NCI-H446 treated with DMSO at 0.1 percent for 48 hours (cell line): Measurements from ENCODE around the gene REEP3.
"Not testable (repeated sequence)": the region's sequence is repeated elsewhere in the genome, so short reads cannot be mapped to it uniquely, and the experiment has no call there.

Experiments
- DNase-seq: peaks from one replicate; lab custom pipeline; 2025; lab: John Stamatoyannopoulos, UW

REEP3 gene, protein sequence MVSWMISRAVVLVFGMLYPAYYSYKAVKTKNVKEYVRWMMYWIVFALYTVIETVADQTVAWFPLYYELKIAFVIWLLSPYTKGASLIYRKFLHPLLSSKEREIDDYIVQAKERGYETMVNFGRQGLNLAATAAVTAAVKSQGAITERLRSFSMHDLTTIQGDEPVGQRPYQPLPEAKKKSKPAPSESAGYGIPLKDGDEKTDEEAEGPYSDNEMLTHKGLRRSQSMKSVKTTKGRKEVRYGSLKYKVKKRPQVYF

DNA sequence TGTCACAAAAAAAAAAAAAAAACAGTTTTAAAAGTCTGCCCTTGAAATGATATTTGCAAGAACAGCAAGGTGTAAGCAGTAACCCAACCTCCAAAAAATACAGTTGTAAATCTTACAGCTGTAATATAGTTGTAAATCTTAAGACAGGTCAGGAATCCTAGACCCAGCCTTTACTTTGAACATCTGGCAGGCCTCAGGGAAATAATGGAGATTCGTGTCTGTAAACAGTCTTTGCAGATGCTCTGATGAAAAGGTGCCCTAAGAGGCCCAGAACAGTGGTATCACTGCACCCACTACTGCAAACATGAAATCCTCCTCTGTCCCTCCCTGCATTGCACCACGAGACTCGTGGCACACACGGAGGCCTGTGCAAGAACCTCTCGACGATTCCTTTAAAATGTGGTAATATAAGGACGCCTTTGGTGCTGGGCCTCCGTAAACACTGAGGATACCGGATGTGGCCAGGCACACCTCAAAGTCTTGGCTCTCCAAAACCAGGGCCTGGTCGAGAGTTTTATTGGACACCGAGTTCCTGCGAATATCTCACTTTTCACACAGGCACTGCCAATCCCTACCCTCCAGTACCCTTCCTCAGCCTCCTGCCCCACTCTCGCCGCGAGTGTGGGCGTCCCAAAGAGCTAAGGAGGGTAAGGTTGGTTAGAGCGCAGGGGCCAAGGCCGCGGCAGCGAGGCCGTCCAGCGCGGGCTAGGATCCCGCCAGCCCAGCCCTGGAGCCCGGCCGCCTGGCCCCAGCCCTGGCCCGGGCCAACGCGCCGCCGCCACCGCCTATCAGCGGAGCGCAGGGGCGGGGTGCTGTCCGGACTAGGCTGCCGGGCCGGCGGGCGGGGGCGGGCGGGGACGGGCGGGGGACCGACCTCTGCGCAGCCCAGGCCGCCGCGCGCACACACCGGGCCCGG lies at the start of gene REEP3:
Gene REEP3 (plus strand): TSS at position 902 of the 916 bp plus-strand sequence. CDS start 145 bp downstream, outside the sequence.
- peak; percentile 48 for DNase-seq

DNA sequence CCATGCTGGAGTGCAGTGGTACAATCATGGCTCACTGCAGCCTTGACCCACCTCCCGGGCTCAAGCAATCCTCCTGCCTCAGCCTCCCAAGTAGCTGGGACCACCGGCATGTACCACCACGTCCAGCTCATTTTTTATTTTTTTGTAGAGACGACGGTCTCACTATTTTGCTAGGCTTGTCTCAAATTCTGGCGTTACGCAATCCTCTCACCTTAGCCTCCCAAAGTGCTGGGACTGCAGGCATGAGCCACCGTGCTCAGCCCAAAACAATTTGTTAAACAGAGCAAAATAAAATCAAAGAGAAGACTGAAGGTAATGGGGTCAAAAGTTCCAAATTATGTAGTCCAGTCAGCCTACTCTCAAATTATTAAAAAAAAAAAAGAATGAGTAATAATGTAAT lies 46.7 kb upstream of the REEP3 start:
- DNase-seq, result no peak

DNA sequence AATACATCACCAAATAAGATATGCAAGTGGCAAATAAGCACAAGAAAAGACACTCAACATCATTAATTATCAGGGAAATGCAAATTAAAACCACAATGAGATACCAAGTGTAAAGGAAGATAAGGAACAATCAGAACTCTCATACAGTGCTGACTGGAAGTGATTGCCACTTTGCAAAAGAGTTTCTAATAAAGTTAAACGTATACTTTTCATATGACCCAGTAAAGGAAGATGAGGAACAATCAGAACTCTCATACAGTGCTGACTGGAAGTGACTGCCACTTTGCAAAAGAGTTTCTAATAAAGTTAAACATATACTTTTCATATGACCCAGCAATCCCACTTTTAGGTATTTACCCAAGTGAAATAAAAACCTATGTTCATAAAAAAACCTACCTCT lies 43.3 kb upstream of the REEP3 start:
- no peak for DNase-seq

DNA sequence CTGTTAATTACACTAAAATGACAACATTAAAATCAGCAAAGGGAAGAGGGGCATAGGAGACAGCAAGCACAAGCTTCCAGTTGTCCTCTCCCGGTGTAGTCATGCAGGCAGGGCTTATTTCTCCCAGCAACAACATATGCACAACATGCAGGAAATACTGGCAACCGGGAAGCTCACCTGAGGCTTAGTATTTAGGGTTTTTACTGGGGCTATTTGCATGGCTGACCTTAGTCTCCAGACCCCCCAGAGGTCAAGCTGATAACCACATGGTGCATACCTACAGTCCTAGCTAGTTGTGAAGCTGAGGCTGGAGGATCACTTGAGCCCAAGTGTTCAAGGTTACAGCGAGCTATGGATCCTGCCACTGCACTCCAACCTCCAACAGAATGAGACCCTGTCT lies 42.6 kb upstream of the REEP3 start:
- DNase-seq, result no peak

DNA sequence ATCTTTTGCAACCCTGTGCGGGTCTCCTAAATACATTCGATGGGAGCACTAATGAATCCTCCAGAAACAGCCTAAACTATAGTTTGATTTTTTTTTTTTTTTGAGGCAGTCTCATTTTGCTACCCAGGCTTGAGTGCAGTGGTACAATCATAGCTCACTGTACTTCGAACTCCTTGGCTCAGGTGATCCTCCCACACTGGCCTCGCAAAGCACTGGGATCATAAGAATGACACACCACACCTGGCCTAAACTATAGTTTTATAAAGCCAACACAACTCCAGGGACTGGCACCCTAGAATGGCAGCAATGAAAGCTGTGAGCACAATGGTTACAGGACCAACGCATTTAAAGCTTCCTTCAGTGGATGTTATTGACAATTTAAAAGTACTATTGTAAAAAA lies 41.0 kb upstream of the REEP3 start:
- no peak for DNase-seq

DNA sequence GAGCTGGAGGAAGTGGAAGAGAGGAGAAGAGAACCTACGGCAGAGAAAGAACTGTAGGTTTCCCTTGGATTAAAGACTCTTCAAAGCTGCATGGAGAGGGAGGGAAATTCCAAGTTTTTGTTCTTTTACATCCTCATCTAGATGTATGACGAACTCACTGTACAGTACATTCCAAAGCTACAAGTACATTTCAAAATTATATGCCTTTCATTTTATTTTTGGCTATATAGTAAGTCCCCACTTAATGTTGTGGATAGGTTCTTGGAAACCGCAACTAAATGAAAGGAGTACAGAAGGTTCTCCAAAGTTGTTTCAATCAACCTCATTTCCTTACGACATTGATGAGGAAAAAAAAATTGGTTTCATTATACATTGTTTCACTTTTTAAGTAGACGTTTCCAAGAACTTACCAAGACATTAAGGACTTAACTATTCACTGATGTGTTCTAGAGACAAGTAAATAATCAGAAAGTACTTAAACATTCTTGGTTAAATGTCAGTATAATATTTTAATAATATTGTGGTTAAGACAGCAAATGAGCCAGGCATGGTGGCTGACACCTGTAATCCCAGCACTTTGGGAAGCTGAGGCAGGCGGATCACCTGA lies 39.3 kb upstream of the REEP3 start:
- no peak for DNase-seq

DNA sequence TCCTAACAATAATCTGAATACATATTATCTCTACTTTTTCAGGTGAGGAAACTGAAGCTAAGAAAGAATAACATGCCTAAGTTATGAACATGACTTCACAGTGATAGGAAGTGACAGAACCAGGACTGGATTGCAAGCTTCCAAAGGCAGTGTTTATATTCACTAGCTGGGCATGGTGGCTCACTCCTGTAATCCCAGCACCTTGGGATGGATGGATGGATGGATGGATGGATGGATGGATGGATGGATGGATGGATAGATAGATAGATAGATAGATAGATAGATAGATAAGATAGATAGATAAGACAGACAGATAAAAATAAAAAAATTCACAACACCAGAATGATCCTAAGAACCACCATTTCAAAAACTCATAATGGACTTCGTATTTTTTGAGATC lies 37.2 kb upstream of the REEP3 start:
- no peak for DNase-seq

DNA sequence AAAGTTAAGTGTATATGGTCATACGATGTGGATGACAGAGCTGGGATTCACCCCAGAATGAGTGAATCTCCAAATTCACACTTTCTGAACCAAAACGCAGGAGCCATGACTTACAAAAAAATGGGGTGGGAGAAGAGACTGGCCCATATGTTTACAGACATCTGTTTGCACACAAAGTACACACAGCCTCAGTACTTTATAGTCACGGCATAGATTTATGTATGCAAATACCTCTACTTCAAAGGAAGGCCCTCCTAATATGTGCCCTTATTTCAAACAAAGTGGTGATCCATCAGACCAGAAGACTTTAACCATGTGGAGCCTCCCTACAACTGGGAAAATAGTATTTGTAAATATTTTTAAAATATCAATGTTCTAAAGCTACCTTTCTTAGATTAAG lies 33.2 kb upstream of the REEP3 start:
- no peak for DNase-seq

DNA sequence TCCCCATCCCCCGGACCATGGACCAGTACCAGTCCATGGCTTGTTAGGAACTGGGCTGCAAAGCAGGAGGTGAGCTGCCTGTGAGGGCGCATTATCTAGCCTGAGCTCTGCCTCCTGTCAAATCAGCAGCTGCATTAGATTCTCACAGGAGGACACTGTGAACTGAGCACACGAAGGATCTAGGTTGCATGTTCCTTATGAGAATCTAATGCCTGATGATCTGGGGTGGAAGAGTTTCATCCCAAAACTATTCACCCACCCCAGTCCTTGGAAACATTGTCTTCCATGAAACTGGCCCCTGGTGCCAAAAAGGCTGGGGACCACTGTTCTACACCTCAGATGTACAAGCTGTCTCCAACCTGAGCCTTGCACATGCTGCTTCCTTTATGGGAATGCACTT lies 31.4 kb upstream of the REEP3 start:
- DNase-seq, result no peak

DNA sequence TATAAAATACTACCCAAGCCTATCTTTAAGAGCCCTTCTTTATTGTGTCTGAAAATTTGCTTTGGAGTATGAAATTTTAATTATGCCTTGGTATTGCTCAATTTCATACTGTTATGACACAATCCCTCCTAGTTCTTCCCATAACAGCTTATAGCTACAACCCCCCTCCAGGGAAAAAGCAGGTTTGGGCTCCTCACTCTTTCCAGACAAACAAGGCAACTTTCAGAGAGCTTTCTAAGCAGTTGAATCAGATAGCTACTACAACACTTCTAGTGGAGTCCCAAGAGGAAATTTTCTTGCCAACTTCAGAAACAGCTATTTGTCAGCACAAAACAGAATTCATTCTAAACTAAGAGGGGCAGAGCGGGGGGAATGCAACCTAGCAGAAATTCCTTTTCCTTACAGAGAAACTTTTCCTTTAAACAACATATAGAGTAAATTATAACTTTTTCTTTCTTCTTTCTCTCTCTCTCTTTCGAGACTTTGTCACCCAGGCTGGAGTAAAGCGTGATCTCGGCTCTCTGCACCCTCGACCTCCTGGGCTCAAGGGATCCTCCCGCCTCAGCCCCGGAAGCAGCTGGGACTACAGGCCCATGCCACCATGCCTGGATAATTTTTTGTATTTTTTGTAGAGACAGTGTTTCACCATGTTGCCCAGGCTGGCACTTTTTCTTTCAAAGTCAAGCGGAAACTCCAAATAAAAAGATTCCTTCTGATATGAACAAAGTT lies 29.4 kb upstream of the REEP3 start:
- peak; percentile 6 for DNase-seq

DNA sequence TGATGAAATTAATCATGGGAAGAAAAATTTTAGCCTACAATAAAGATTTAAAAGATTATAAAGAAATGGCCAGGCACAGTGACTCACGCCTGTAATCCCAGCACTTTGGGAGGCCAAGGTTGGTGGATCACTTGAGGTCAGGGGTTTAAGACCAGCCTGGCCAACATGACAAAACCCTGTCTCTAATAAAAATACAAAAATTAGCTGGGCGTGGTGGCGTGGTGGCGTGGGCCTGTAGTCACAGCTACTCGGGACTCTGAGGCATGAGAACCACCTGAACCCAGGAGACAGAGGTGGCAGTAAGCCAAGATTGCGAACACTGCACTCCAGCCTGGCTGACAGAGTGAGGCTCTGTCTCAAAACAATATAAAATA lies 28.9 kb upstream of the REEP3 start:
- DNase-seq, result not testable (repeated sequence)

DNA sequence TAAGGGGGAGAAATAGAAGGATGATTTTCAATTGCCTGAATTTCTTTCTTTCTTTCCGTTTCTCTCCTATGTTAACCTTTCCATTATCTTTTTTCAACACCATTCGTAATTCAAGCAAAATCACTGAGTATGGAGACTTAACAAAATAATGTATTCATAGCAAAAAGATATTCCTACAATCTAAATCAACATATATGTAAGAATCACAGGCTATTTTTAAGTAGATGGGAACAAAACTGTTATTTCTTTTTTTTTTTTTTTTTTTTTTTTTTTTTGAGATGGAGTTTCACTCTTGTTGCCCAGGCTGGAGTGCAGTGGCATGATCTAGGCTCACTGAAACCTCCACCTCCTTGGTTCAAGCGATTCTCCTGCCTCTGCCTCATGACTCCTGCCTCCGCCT lies 28.2 kb upstream of the REEP3 start:
- no peak for DNase-seq

DNA sequence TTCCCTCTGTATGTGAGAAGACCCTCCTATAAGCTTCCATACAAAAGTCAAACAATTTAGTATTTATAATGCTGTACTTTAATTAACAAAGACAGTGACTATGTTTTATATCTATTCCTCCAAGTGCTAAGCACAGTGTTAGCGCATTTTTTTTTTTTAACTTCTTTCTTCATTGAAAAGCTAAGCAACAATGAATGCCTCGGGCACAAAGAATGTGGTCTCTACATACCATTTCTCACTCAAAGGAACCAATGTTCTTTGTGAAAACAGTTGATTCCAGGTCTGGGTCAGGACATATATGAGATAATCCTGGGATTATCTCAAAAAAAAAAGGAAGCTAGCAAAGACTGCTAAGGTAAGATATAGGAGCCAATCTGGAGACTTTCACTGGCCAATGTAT lies 26.2 kb upstream of the REEP3 start:
- DNase-seq, result no peak

DNA sequence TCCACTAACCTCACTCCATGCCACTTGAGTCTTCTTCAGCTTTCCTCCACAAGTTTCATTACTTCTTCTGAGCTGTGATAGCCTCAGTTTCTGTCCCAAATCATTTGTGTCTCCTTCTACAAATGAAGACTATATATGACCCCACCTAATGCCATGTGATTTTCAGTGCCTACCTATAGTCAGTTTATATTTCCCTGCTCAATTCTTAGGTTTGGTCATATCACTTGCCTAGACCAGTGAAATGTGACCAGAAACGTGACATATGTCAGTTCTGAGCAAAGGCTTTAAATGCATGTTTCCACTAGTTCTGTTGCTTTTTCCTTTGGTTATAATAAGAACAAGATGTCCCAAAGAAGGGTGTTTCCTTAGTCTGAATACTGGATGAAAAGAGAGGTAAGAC lies 24.6 kb upstream of the REEP3 start:
- DNase-seq, result no peak

DNA sequence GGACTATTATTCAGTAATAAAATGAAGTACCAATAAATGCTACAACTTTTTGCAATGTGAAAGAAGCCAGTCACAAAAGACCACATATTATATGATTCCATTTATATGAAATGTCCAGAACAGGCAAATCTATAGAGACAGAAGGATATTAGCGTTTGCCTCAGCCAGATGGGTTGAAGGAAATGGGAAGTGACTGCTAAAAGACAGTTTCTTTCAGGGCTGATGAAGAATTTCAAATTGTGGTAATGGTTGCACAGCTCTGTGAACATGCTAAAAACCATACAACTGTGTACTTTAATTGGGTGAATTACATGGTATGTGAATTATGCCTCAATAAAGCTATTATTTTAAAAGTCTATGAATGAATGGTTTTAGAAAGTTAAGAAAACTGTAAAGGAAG lies 23.9 kb upstream of the REEP3 start:
- DNase-seq, result no peak

DNA sequence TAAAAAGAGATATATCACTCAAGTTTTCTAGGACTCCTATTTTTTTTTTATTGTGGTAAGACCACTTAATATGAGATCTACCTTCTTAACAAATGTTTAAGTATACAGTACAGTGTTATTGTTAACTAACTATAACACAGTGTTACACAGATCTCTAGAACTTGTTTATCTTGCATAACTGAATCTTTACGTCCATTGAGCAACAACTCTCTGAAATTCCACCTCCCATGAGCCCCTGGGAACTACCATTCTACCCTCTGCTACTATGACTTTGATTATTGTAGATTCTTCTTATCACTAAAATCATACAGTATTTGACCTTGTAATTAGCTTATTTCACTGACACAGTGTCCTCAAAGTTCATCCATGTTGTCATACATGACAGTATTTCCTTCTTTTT lies 22.5 kb upstream of the REEP3 start:
- DNase-seq, result no peak

DNA sequence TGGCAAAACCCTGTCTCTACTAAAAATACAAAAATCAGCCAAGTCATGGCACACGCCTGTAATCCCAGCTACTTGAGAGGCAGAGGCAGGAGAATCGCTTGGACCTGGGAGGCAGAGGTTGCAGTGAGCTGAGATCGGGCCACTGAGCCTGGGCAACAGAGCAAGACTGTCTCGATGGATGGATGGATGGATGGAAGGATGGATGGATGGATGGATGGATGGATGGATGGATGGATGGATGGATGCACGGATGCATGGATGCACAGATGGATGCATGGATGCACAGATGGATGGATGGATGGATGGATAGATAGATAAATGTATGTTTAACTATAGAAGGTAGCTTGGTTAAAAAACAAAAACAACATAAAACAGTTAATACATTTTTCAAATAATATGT lies 20.6 kb upstream of the REEP3 start:
- DNase-seq, result not testable (repeated sequence)

DNA sequence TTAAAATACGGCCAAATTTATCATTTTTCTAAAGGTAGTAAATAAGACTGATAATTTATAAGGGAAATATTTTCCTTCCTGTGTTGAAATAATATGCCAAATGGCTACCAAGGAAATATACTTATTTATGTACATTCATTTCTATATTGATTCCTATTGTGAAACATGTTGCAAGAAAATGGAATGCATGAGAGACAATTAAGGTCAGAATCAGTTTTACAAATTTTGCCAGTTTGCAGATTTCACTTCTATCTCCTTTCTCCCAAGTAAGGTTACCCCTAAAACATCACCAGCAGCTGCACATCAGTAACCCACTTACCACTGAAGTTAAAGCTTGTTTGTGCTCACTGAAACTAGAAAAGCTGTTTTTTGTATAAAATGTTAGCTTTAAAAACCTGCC lies 19.2 kb upstream of the REEP3 start:
- DNase-seq, result no peak

DNA sequence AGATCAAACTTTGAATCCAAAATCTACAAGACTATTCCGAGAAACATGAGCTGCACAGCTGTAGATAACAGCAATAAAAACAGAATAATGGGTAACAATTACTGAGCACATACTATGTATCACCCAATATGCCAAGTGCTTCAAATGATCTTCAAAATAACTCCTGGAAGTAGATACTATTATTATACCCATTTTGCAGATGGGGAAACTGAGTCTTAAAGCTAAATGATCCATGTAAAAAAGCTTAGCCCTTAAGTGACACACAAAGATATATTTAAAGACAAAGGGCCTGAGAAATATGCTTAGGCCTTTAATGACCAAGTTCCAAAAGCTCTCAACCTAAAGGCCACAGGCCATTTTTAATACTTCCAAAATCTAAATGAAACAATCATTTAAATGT lies 18.4 kb upstream of the REEP3 start:
- DNase-seq, result no peak

DNA sequence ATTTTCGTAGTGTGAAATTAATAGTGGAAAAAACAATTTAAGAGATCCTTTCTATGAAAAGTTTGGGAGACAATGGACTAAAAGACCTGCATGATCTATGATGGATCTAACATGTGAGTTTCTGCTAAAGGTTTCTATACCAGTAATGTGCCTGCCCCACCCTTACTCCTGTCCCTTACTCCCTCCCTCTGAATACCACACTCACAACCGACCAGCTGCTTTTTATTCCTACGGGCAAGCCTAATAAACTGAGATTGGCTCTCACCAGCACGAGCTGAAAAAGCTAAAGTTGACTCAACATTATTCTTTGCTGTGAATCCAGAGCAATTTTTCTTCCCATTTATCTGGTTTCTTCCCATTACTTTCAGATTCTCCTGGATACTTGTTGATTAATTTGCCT lies 17.8 kb upstream of the REEP3 start:
- DNase-seq, result no peak

DNA sequence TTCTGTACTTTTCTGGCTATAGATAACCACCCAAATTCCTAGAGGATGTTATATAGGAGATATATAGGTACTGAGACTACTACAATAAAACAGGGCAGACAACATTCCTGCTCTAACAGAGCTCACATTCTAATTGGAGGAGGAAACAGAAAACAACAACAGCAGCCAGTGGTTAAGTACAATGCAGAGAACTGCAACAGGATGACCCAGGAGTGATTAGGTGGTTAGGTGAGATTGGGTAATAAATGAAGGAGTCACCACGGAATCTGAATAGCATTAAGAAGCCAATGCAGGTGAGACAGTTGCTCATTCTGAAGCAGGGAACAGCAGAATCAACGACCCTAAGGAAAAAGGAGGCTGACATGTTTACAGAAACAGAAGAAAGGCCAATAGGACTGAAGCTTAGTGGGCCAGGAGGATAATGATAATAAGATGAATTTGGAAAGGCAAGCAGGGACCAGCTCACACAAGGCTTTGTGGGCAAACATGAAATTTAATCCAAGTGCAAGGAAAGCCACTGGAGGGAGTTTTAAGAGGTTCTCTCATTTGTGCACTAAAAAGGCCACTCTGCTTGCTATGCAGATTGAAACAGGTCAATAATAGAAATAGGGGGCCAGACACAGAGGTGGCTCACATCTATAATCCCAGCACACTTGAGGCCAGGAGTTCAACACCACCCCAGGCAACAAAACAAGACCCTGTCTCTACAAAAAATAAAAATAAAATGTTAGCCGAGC lies 16.9 kb upstream of the REEP3 start:
- DNase-seq, result no peak

DNA sequence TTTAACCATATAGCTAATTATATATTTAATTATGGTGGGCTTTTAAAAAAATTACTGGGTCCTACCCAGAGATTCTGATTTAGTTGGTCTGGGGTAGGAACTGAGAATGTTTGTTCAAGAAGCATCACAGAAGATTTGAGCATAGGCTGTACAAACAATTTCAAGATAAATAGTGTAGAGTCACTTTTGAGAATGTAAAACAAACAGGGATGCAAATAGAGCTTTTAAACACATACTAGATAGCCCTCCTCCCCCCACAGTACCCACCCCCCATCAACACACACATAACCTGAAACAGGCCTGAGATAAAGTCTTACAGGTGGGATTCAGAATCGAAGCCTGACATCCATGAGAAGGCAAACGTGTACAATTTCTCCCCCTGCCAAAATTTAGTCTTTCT lies 15.6 kb upstream of the REEP3 start:
- DNase-seq, result no peak
